ENCODE data around the gene BTNL3.

Gene BTNL3

DNA sequence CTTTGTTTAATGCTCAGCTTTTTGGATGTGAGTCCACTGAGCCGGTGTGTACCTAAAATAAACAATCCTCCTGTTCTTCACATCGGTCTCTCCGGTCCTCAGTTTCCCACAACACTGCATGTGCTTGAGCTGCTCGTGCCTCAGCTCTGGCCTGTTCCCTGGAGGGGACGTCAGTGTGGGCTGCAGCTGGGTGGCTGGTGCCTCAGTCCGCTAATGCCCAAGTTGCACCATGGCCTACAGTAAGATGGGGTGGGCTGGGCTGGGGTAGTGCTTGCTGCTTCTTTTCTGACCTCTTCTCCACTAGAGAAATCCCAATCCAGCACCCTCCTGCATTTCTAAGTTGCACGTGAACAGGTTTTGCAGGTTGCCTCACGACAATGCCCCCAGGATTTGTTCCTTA lies 50.8 kb downstream of the BTNL3 start (continued):
- TF ChIP-seq, protein P1, sequence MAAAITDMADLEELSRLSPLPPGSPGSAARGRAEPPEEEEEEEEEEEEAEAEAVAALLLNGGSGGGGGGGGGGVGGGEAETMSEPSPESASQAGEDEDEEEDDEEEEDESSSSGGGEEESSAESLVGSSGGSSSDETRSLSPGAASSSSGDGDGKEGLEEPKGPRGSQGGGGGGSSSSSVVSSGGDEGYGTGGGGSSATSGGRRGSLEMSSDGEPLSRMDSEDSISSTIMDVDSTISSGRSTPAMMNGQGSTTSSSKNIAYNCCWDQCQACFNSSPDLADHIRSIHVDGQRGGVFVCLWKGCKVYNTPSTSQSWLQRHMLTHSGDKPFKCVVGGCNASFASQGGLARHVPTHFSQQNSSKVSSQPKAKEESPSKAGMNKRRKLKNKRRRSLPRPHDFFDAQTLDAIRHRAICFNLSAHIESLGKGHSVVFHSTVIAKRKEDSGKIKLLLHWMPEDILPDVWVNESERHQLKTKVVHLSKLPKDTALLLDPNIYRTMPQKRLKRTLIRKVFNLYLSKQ (tag by site-specific recombination; IDR thresholded peaks at IDR 0.05; ENCODE audit: borderline replicate concordance): no peak
- TF ChIP-seq ZNF121 (tag by site-specific recombination; IDR thresholded peaks at IDR 0.05): no peak

DNA sequence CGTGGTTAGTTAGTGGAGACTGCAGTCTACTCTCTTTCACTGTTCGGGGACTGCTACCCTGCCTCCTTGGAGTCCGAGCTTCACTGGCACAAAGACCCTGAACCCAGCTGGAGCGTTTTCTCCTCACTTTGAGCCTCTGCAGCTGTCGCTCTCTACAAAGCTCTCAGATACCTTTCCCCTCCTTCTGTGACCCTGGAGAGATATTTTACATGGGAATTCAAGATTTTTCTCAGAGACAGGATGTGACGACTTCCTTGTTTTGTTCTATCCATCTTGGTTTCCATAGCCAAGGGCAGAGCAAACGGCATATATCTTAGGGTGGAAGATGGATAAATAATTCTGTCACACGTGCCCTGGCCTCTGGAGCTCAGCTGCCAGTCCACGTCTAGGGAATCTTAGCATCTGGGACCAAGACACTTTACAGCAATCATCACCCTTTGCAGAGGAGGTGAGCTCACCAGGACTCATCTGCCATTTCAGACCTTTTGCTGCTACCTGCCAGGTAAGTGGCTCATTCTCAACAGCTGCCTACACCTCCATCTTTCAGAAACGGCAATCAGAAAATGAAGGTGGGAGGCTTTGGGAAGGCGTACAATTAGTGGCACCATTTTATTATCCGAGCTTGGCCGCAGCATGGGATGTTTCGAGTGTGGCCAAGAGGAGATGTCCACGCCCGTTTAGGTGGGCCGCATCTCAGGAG lies 51.4 kb downstream of the BTNL3 start, which contains the start of gene BTNL9:
TSS of gene BTNL9 (plus strand) at position 336 of the 700 bp plus-strand sequence. CDS start 5,224 bp downstream, outside the sequence.
- Histone ChIP-seq H3K9me3 (ENCODE audit: control insufficient read depth, insufficient read depth, low read depth, low read length) (no peaks in the 10 kb centered on the region), H3K36me3 (ENCODE audit: control insufficient read depth in 2 of 2, insufficient read depth in 1 of 2, low read length in 2 of 2) (no peaks in the 10 kb centered on the region), H3K27ac (ENCODE audit: extremely low read depth, low read depth, low read length) (no peak within 1 kb of the TSS), H3K4me1 (ENCODE audit: control insufficient read depth, insufficient read depth, low read length) (no peaks in the 10 kb centered on the region), H3K4me3 (ENCODE audit: low read depth, low read length) (no peak within 1 kb of the TSS)
- CTCF ChIA-PET: interaction anchor here (0.8 kb wide), 1 partner anchor 159 kb away, joined by 3 read pairs; no protein-coding TSS in a partner anchor
- TF ChIP-seq GFI1B (tag by site-specific recombination; IDR thresholded peaks at IDR 0.05) (no peak), ZNF169 (tag by site-specific recombination; IDR thresholded peaks at IDR 0.05) (no peak), ZNF48 (tag by site-specific recombination; IDR thresholded peaks at IDR 0.05) (no peak), KLF7 (tag by site-specific recombination; IDR thresholded peaks at IDR 0.05; ENCODE audit: borderline replicate concordance) (no peak)
- POLR2A ChIA-PET: no interaction called here

GRCh38 chr5:181040631-181040945 lies 51.9 kb downstream of the BTNL3 start:
- Histone ChIP-seq H3K4me3 (ENCODE audit: low read depth, low read length) (no peak overlapping the region), H3K4me1 (ENCODE audit: control insufficient read depth, insufficient read depth, low read length) (no peaks in the 10 kb centered on the region), H3K9me3 (ENCODE audit: control insufficient read depth, insufficient read depth, low read depth, low read length) (no peaks in the 10 kb centered on the region), H3K36me3 (ENCODE audit: control insufficient read depth in 2 of 2, insufficient read depth in 1 of 2, low read length in 2 of 2) (no peaks in the 10 kb centered on the region), H3K27ac (ENCODE audit: extremely low read depth, low read depth, low read length) (no peak overlapping the region)
- ChIA-PET CTCF (interaction anchor here (0.8 kb wide), 1 partner anchor 159 kb away, joined by 3 read pairs; no protein-coding TSS in a partner anchor), POLR2A (no interaction called here)
- TF ChIP-seq ZNF302 (tag by site-specific recombination; IDR thresholded peaks at IDR 0.05; ENCODE audit: low read depth) (no peak), ZNF416 (tag by site-specific recombination; IDR thresholded peaks at IDR 0.05) (no peak), ZNF112 (tag by site-specific recombination; IDR thresholded peaks at IDR 0.05) (no peak), ZXDB (tag by site-specific recombination; IDR thresholded peaks at IDR 0.05) (no peak), ZNF610 (tag by site-specific recombination; IDR thresholded peaks at IDR 0.05; ENCODE audit: borderline replicate concordance) (no peak), ZNF184 (tag by site-specific recombination; IDR thresholded peaks at IDR 0.05) (no peak), GFI1B (tag by site-specific recombination; IDR thresholded peaks at IDR 0.05) (no peak), TCF7L2 (IDR thresholded peaks at IDR 0.05; ENCODE audit: borderline replicate concordance, low read depth, low read length) (no peak)
- TF ChIP-seq, protein P2, sequence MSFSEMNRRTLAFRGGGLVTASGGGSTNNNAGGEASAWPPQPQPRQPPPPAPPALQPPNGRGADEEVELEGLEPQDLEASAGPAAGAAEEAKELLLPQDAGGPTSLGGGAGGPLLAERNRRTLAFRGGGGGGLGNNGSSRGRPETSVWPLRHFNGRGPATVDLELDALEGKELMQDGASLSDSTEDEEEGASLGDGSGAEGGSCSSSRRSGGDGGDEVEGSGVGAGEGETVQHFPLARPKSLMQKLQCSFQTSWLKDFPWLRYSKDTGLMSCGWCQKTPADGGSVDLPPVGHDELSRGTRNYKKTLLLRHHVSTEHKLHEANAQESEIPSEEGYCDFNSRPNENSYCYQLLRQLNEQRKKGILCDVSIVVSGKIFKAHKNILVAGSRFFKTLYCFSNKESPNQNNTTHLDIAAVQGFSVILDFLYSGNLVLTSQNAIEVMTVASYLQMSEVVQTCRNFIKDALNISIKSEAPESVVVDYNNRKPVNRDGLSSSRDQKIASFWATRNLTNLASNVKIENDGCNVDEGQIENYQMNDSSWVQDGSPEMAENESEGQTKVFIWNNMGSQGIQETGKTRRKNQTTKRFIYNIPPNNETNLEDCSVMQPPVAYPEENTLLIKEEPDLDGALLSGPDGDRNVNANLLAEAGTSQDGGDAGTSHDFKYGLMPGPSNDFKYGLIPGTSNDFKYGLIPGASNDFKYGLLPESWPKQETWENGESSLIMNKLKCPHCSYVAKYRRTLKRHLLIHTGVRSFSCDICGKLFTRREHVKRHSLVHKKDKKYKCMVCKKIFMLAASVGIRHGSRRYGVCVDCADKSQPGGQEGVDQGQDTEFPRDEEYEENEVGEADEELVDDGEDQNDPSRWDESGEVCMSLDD (tag by site-specific recombination; IDR thresholded peaks at IDR 0.05): no peak
- TF ChIP-seq, protein P3, sequence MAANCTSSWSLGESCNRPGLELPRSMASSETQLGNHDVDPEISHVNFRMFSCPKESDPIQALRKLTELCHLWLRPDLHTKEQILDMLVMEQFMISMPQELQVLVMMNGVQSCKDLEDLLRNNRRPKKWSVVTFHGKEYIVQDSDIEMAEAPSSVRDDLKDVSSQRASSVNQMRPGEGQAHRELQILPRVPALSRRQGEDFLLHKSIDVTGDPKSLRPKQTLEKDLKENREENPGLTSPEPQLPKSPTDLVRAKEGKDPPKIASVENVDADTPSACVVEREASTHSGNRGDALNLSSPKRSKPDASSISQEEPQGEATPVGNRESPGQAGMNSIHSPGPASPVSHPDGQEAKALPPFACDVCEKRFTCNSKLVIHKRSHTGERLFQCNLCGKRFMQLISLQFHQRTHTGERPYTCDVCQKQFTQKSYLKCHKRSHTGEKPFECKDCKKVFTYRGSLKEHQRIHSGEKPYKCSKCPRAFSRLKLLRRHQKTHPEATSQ (tag by site-specific recombination; IDR thresholded peaks at IDR 0.05): no peak
